GM23338 (cell line): ENCODE measurements around the gene EPHX1.
"Not testable (repeated sequence)": the region's sequence is repeated elsewhere in the genome, so short reads cannot be mapped to it uniquely, and the experiment has no call there.

Experiments used
- CREB1 ChIP-seq: fragments of 250-450 bp; sonication (Bioruptor Pico); IDR thresholded peaks from 2 replicates; pipeline ENCODE4 v1.5.0; 2020; ENCODE audit warnings: low read depth, mild to moderate bottlenecking, moderate library complexity
- EZH2 ChIP-seq: fragments of 200-600 bp; sonication (generic); IDR thresholded peaks from one replicate; pipeline ENCODE4 v1.8.0; 2017; ENCODE audit warnings: antibody characterized with exemption, mild to moderate bottlenecking, low read depth; ENCODE audit not compliant: unreplicated experiment
- EZH2phosphoT487 ChIP-seq: fragments of 200-600 bp; sonication (generic); IDR thresholded peaks from one replicate; pipeline ENCODE4 v1.8.1; 2018; ENCODE audit warnings: antibody characterized with exemption; ENCODE audit not compliant: unreplicated experiment
- JUNB ChIP-seq: IDR thresholded peaks from one replicate; pipeline ENCODE4 v1.6.1; 2016; ENCODE audit warnings: antibody characterized with exemption; ENCODE audit not compliant: unreplicated experiment
- POLR2AphosphoS5 ChIP-seq: IDR thresholded peaks from 2 replicates; pipeline ENCODE4 v1.6.1; 2016; ENCODE audit warnings: antibody characterized with exemption, low read depth
- TF ChIP-seq, protein P1 (sequence below), 2 experiments: fragments of 200-600 bp in 1 of 2; sonication (generic) in 1 of 2; conservative IDR thresholded peaks; 2 replicates each; pipeline versions ENCODE4 v1.5.1 to v1.6.1; 2016 to 2017; ENCODE audit warnings: antibody characterized with exemption in 2 of 2, low read depth in 2 of 2, mild to moderate bottlenecking in 2 of 2, moderate library complexity in 1 of 2

DNA sequence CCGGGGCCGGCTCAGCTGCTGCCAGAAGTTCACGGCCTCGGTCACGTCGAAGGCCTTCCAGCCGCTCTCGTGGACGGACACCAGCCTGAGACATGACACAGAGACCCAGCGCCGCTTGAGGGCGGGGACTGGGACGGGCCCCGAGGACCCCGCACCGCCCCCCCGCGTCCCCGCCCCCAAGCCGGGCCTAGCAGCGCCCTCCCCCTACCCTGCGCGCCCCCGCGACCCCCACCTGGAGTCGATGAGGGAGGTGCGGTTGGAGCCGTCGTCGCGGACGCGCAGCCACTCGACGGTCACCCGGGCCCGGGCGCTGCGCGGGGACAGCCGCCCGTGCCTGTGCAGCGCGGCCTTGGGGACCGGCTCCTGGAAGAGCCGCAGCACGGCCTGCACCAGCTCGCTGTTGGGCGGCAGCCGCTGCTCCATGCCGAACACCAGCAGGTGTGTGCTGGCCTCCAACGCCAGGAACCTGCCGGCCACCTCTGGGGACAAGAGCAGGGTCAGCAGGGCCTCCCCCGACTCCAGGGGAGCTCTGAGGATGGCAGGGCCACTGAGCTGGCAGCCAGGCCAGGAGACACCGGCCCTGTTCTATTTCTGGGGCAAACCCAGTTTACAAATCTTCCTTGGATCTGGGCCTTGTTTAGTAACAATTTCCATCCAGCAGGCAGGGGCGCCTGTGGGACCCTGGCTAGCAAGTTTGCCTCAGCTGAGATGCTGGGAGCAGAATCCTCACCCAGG, 77.8 kb downstream of the EPHX1 start:
- TF ChIP-seq JUNB; CREB1 (CRISPR knock-in tag); POLR2AphosphoS5; EZH2; EZH2phosphoT487: not testable (repeated sequence)
- TF ChIP-seq, protein P1, sequence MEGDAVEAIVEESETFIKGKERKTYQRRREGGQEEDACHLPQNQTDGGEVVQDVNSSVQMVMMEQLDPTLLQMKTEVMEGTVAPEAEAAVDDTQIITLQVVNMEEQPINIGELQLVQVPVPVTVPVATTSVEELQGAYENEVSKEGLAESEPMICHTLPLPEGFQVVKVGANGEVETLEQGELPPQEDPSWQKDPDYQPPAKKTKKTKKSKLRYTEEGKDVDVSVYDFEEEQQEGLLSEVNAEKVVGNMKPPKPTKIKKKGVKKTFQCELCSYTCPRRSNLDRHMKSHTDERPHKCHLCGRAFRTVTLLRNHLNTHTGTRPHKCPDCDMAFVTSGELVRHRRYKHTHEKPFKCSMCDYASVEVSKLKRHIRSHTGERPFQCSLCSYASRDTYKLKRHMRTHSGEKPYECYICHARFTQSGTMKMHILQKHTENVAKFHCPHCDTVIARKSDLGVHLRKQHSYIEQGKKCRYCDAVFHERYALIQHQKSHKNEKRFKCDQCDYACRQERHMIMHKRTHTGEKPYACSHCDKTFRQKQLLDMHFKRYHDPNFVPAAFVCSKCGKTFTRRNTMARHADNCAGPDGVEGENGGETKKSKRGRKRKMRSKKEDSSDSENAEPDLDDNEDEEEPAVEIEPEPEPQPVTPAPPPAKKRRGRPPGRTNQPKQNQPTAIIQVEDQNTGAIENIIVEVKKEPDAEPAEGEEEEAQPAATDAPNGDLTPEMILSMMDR (conservative IDR thresholded peaks at IDR 0.05; ENCODE audit: low read depth in 2 of 2) = not testable (repeated sequence)
